ENCODE measurements around the gene TBC1D25.
A peak's percentile ranks its signal among the peaks of the same experiment; 100 is the strongest.

TBC1D25 gene

DNA sequence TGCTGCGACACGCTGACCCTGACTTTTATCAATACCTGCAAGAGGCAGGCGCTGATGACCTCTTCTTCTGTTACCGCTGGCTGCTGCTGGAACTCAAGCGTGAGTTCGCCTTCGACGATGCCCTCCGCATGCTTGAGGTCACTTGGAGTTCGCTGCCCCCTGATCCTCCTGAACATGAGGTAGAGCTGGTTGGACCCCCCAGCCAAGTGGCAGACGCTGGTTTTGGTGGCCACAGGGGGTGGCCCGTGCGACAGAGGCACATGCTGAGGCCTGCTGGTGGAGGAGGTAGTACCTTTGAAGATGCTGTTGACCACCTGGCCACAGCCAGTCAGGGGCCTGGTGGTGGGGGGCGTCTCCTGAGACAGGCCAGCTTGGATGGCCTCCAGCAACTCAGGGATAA lies 20.5 kb downstream of the TBC1D25 start:
- no peak for DNase-seq (ENCODE audit: low read depth in 2 of 2)

DNA sequence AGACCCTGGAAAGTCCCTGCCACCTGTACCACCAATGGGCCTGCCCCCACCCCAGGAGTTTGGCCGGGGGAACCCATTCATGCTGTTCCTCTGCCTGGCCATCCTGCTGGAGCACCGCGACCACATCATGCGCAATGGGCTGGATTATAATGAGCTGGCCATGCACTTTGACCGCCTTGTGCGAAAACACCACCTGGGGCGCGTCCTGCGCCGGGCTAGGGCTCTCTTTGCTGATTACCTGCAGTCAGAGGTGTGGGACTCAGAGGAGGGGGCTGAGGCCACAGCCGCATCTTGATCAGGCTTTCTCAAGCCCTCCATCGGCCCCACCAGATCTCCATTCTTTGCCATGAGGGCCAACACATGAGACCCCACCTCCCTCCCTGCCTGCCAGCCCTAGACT lies 21.2 kb downstream of the TBC1D25 start:
- no peak for DNase-seq (ENCODE audit: low read depth in 2 of 2)

DNA sequence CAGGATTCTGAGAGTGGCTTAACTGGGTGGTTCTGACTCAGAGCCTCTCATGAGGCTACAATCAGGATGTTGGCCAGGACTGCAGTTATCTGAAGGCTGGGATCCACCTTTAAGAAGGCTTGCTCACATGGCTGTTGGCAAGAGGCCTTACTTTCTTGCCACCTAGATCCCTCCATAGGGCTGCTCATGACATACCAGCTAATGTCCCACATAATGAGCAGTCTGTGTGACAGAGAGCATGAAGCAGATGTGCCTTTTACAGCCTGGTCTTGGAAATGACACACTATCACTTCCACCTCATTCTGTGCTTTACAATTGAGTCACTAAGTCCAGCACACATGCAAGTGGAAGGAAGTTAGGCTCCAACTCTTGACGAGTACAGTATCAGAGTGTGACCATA lies 30.4 kb downstream of the TBC1D25 start:
- DNase-seq (ENCODE audit: low read depth in 2 of 2) = no peak

GRCh38 chrX:48573690-48574269 lies 34.3 kb downstream of the TBC1D25 start:
- peak in 1 of 2 donors; percentile 3 for DNase-seq (ENCODE audit: low read depth in 2 of 2)

DNA sequence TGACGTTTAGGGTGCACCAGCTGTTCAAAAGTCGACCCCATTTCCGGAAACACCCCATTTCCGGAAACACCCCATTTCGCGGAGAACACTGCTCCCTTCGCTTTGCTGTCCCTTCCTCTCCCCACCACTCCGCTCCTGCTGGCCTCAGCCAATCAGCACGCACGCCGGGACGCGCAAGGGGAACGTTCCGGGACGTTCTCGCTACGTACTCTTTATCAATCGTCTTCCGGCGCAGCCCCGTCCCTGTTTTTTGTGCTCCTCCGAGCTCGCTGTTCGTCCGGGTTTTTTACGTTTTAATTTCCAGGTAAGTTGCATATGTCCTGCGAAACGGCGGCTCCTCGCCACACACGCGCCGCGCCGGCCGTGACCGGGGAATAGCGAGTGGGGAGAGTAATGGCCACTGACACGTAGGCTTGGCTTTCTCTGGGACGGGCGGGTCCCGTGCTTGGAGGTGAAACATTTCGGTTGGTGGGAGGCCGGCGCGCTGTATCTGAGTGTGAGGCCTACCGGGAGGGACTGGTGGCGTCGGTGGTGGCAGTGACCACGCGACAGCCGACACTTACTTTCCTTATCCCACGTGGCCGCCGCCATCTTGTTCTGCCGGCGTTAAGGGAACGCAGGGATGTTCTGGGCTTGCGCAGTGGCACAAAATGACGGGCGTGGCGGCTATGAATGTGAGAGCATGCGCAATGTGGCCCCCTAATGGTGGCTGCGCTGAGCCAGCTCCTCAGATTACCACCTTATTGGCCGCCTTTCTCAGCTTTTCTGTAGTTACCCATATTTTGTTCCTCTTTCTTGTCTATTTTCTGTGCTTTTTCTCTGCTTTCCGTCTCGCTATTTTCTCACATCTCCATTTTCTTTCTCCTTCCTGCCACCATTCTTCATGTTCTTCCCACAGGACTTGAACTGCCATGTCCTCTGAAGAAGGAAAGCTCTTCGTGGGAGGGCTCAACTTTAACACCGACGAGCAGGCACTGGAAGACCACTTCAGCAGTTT lies 35.1 kb downstream of the TBC1D25 start, which contains the start of gene RBM3:
RBM3 (plus strand) TSS at position 215 of the 997 bp plus-strand sequence; CDS start at position 912, 697 bp downstream.
- DNase-seq (ENCODE audit: low read depth in 2 of 2) = peak; percentile 68 to 77

DNA sequence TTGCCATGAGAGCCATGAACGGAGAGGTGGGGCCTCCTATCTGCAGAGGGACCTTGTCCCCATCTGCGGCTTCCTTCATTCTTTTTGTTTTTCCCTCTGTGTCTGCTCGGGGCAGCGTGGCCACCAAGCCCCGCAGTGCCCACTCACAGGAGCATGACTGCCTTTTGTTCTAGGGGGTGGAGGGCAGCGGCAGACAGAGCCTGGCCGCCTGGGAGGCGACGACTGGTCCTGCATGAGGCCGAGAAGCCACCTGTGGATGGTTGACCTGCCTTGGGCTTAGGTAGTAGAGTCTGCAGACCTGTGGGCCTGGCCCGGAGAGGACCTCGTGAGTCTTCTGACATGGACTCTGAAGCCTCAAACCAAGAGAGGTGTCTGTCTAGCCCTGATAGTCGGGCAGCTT lies 36.1 kb downstream of the TBC1D25 start:
- no peak for DNase-seq (ENCODE audit: low read depth in 2 of 2)

DNA sequence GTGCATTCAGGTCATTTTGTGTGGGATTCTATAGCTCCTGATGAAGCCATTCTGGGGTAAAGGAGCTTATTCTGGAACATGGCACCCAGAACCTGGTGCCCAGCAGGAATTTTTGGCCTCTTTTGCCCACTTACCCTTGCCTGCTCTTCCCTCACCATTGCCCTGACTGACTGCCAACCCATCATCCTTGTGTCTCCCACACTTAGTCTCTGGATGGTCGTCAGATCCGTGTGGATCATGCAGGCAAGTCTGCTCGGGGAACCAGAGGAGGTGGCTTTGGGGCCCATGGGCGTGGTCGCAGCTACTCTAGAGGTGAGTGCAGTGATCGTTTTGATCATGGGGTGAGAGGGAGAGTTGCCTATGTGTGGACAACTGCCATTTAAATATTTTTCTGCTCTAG lies 36.6 kb downstream of the TBC1D25 start:
- no peak for DNase-seq (ENCODE audit: low read depth in 2 of 2)

GRCh38 chrX:48578661-48579128 lies 39.2 kb downstream of the TBC1D25 start:
- no peak for DNase-seq (ENCODE audit: low read depth in 2 of 2)

DNA sequence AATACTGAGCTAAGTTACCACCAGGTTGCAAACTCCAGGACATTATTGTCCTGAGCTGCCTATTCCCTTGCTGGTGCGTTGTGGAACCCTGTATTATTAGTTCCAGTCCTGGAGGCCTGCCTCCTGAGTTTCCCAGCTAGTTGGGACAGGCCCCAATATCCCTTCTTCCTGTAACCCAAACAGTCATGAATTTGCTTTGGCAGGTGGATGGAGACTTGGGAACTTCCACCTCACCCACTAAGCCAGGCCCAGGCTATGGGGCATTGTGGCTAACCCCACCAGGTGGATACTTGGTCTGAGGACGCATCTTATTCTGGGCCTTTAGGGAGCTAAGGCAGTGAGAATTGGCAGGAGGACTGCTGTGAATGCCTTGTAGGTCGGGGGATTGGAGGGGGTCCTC lies 39.7 kb downstream of the TBC1D25 start:
- DNase-seq (ENCODE audit: low read depth in 2 of 2) = no peak

DNA sequence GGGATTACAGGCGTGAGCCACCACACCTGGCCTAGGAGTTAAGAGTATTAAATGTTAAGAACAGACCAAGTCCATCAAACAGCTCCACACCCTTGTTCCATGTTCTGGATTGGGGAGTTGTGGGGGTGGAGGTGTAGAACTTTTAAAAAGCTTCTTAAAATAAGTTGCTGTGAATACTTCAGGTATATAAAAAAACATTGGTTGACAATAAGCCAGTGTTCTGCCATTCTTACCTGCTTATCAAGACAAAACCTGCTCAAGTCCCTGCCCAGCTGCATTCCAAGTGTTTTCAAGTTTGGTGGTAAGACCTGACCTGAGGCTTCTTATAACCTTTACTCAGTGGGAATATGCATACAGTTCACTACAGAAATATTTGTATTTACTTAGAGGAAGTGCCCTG lies 41.1 kb downstream of the TBC1D25 start:
- no peak for DNase-seq (ENCODE audit: low read depth in 2 of 2)

- no peak for DNase-seq (ENCODE audit: low read depth in 2 of 2)
Measured at GRCh38 chrX:48584698-48585097, 45.2 kb downstream of the TBC1D25 start.

DNA sequence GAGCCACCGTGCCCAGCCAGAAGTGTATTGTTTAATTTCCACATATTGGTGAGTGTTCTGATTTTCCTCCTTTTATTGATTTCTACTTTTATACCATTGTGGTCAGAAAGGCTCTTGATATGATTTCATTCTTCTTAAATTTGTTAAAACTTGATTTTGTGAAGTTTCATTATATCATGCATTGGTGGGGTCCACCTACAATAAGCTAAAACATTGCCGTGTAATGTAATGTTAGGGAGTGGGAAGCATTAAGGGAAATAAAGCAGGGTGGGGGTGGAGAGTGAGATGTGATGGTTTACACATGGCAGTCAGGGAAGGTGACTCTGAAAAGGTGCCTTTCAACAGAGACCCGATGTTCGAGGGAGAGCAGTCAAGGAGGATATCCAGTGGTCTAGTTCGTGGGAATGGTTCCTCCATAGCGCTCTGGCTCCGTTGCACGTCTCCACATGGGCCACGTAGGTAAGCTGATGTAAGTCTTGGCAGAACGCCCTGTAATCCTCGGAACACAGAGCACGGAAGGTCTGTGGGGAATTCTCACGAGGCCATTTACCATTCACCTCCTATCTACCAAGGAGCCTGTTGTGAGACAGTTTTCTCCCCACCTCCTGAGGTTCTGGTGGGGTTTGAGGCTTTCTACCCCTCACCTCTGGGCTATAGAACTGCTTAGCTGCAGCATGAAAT lies 50.1 kb downstream of the TBC1D25 start:
- no peak for DNase-seq (ENCODE audit: low read depth in 2 of 2)

- no peak for DNase-seq (ENCODE audit: low read depth in 2 of 2)
Measured at GRCh38 chrX:48590203-48591103, 50.9 kb downstream of the TBC1D25 start.

DNA sequence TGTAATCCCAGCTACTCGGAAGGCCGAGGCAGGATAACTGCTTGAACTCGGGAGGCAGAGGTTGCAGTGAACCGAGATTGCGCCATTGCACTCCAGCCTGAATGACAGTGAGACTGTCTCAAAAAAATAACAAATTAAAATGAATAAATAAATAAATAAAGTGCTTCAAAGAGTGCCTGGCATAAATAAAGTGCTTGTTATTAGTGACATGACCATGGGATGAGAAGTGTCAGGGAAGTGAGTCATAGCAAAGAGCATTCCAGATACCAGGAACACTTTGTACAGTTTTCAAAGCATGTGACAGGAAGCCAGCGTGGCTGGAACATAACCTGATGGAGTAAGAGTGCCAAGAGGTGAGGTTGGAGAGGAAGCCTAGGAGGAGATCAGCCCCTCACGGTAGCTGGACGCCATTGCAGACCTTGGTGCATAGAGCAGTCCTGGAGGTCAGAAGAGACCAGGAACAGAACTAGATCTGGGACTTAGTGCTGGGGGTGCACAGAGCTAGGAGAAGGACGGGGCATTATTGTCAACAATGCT lies 51.8 kb downstream of the TBC1D25 start:
- DNase-seq (ENCODE audit: low read depth in 2 of 2) = no peak

DNA sequence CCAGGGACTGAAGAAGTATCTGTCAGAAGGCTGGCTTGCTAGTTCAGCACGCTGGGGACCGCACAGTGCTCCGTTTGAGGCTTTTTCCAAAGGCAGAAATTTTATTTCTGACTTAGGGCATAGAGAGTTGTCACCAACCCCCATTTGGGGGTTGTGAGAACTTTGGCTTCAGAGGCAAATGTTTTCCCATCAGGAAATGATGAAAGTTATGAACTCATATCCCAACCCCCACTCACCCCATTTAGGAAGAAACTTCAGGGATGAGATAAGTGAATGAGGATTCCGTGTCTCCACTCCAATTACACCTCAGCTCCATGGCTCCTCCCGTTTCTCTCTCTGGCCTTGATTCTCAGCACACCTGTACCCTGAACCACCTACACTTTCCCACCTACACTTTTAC lies 53.5 kb downstream of the TBC1D25 start:
- no peak for DNase-seq (ENCODE audit: low read depth in 2 of 2)

DNA sequence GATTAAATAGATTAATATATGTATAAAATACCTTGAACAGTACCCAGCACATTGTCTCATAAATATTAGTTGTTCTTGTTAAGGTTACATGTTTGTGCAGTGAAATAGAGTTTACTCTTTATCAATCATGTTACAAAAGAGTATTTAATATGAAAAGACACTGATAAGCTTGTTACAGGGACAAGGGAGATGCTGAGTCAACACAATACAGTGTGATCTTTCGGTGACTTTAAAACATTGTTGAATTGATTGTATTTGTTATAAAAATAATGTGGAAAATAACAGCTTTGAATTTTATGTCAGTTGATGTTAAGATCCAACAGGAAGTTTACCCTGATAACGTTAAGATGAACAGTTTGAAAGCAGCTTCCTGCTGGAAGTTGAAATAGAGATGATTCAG lies 56.4 kb downstream of the TBC1D25 start:
- no peak for DNase-seq (ENCODE audit: low read depth in 2 of 2)

GRCh38 chrX:48597353-48598264 lies 58.1 kb downstream of the TBC1D25 start, which contains the start of gene WDR13:
Gene WDR13 (plus strand): TSS chrX:48597492. CDS start chrX:48597997, 505 bp downstream.
- DNase-seq (ENCODE audit: low read depth in 2 of 2) = peak; percentile 71 to 83

DNA sequence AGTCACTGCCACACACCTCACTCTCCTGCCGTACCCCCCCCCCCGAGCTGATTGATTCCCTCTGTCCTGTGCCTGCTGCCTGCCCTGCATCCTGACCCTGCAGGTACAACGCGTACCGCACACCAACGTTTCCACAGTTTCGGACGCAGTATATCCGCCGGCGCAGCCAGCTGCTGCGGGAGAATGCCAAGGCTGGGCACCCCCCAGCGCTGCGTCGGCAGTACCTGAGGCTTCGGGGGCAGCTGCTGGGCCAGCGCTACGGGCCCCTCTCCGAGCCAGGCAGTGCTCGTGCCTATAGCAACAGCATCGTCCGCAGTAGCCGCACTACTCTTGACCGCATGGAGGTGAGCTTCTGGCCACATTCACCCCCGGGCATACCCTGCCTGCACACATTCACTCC lies 59.1 kb downstream of the TBC1D25 start:
- no peak for DNase-seq (ENCODE audit: low read depth in 2 of 2)

- no peak for DNase-seq (ENCODE audit: low read depth in 2 of 2)
Measured at GRCh38 chrX:48599341-48599740, 59.8 kb downstream of the TBC1D25 start.

DNA sequence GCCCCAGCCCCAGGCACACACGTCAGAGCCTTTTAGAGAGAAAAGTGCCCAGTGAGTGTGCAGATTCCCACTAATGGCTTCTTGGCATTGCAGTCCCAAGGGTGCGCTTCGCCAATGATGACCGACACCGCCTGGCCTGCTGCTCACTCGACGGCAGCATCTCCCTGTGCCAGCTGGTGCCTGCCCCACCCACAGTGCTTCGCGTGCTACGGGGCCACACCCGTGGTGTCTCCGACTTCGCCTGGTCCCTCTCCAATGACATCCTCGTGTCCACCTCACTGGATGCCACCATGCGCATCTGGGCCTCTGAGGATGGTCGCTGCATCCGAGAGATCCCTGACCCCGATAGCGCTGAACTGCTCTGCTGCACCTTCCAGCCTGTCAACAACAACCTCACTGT lies 60.7 kb downstream of the TBC1D25 start:
- no peak for DNase-seq (ENCODE audit: low read depth in 2 of 2)
